GM18511 (cell line): ENCODE data around the gene SOX13.

Source experiments
- ATAC-seq: cut with Tn5 transposase; IDR thresholded peaks from one replicate; pipeline ENCODE4 v1.9.1; 2021; ENCODE audit warnings: mild to moderate bottlenecking, moderate library complexity; ENCODE audit not compliant: unreplicated experiment

Gene SOX13

DNA sequence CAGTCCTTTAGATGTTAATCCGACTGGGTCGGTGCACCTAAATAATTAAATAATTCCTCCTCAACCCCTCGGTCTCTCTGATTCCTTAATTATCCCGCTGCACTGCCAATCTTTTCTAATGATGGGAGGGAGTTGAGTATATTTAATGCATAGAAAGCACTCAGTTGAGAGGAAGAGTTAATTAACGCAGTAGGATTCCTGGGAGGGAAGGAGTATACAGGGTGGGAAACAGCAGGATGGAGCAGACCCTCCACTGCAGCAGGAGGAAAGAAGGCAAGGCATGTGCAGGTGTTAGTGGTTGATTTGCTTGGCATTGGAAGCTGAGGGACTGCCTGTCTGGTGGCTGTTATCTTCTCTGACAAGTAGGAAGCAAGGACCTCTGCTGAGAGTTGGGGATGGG, 103.1 kb downstream of the SOX13 start:
- no peak for ATAC-seq

DNA sequence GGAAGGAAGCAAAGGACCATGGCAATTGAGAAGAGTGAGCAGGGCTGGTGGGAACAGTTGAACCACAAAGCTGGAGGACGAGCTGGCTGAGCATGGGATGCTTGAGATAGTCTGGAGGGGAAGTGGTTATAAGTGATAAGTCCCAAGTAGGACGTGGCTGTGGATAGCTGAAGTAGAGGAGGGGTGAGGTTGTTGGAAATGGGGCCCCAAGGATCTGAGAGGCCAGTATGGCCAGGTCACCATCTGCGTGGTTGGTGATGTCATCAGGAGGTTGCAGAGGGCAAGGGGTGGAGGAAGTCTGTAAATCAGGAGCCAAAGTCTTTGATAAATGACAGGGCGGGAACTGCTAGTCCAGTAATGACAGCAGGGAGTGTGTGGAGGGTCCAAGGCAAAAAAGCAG, 104.2 kb downstream of the SOX13 start:
- ATAC-seq, result no peak
